Measurements from ENCODE around the gene PDCL2. TPM values are rescaled to one million over a fixed set of nuclear protein-coding genes. Genes with fewer than 3 reads are reported as not detected.

Gene PDCL2
- total RNA-seq, 1 donor = not detected

- TF ChIP-seq, protein P1, sequence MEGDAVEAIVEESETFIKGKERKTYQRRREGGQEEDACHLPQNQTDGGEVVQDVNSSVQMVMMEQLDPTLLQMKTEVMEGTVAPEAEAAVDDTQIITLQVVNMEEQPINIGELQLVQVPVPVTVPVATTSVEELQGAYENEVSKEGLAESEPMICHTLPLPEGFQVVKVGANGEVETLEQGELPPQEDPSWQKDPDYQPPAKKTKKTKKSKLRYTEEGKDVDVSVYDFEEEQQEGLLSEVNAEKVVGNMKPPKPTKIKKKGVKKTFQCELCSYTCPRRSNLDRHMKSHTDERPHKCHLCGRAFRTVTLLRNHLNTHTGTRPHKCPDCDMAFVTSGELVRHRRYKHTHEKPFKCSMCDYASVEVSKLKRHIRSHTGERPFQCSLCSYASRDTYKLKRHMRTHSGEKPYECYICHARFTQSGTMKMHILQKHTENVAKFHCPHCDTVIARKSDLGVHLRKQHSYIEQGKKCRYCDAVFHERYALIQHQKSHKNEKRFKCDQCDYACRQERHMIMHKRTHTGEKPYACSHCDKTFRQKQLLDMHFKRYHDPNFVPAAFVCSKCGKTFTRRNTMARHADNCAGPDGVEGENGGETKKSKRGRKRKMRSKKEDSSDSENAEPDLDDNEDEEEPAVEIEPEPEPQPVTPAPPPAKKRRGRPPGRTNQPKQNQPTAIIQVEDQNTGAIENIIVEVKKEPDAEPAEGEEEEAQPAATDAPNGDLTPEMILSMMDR (IDR thresholded peaks at IDR 0.05; ENCODE audit: insufficient read depth, low read depth, low read length) = no peak
- DNase-seq (ENCODE audit: low read depth) = no peak
- H3K4me3 ChIP-seq (ENCODE audit: low read depth, low read length) = no peak overlapping the region
These were observed 48.2 kb downstream of the PDCL2 start for GRCh38 chr4:55543858-55544257.

DNA sequence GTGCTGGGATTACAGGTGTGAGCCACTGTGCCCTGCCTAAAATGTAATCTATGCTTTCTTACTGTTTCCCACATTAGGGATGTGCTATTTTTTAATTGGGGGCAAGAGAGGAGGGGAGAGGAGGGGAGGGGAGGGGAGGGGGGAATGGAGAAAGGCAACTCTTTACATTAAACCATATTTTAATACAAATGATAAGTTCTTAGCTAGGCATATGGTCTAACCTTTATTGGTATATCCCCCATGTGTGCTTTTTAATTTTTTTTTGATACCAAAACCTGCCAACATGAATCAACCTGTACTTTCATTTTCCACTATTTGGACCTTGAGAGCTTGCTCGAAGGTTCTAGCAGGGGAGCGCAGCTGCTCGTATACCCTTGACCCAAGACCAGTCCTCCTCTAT lies 51.8 kb downstream of the PDCL2 start:
- TF ChIP-seq, protein P1 (IDR thresholded peaks at IDR 0.05; ENCODE audit: insufficient read depth, low read depth, low read length) = no peak
- DNase-seq (ENCODE audit: low read depth) = no peak
- no peak overlapping the region for H3K4me3 ChIP-seq (ENCODE audit: low read depth, low read length)

DNA sequence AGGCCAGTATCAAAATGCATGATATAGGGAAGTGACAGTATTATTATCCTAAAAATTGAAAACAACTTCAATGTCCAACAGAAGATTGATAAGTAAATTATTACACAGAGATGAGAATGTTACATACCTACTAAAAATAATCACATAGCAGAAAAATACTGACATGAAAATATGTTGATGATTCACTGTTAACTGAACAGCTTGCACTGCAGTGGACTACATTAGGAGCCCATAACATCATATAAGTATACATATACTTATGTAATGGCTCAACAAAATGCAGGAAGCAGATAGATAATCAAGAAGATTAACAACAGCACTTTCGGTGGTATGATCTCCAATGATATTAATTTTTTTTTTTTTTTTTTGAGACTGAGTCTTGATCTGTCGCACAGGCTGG lies 52.4 kb downstream of the PDCL2 start:
- DNase-seq (ENCODE audit: low read depth) = no peak
- H3K4me3 ChIP-seq (ENCODE audit: low read depth, low read length) = no peak overlapping the region
- TF ChIP-seq, protein P1 (IDR thresholded peaks at IDR 0.05; ENCODE audit: insufficient read depth, low read depth, low read length) = no peak

- DNase-seq (ENCODE audit: low read depth) = no peak
- H3K4me3 ChIP-seq (ENCODE audit: low read depth, low read length) = no peak overlapping the region
- TF ChIP-seq, protein P1 (IDR thresholded peaks at IDR 0.05; ENCODE audit: insufficient read depth, low read depth, low read length) = no peak
These were observed 53.5 kb downstream of the PDCL2 start for GRCh38 chr4:55538531-55538930.

DNA sequence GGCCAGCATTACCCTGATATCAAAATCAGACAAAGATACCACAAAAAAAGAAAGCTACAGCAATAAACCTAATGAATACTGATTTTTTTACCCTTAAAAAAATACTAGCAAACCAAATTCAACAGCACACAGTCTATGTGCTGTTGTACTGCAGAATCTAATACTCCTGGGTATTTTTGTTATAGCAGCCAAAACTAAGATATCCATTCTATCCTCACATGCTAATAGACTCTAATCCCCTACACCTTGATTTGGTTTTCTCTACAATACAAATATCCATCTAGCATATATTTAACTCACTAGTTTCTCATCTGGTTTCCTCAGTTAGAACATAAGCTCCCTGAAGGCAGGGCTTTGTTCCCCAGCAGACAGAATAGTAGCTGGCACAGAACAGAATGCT lies 57.7 kb downstream of the PDCL2 start:
- TF ChIP-seq, protein P1 (IDR thresholded peaks at IDR 0.05; ENCODE audit: insufficient read depth, low read depth, low read length) = no peak
- no peak for DNase-seq (ENCODE audit: low read depth)
- no peak overlapping the region for H3K4me3 ChIP-seq (ENCODE audit: low read depth, low read length)

DNA sequence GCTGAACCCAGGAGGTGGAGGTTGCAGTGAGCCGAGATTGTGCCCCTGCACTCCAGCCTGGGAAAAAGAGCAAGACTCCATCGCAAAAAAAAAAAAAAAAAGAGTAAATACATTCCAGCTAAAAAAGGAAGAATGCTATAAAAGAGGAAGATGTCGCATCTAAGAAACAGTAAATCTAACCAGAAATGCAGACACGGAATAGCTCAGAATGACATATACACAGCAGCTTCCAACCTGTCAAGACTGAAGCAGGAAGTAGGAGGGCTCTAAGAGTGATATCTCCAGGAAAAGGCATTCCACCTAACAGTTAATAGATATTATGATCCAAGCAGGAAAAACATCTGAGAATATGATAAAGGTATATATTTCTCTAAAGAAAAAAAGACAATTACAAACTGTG lies 61.4 kb downstream of the PDCL2 start:
- TF ChIP-seq, protein P1 (IDR thresholded peaks at IDR 0.05; ENCODE audit: insufficient read depth, low read depth, low read length) = no peak
- DNase-seq (ENCODE audit: low read depth) = no peak

DNA sequence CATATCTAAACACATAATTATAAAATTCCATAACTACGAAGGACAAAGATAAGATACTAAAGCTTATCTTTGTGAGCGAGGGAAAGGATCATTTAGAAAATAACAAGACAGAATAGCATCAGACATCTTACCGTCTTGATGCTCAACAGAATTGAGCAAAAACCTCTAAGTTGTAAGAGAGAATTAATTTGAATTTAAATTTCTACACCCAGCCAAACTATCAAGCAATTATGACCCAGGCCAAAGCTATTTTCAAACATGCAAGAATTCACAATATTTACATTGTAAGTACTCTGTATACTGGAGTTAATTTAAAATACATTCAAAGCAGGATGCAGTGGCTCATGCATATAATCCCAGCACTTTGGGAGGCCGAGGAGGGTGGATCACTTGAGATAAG lies 61.9 kb downstream of the PDCL2 start:
- TF ChIP-seq, protein P1 (IDR thresholded peaks at IDR 0.05; ENCODE audit: insufficient read depth, low read depth, low read length) = no peak
- DNase-seq (ENCODE audit: low read depth) = no peak
- H3K4me3 ChIP-seq (ENCODE audit: low read depth, low read length) = no peak overlapping the region

More for the DNA sequence above, 61.4 kb downstream of the PDCL2 start:
- no peak overlapping the region for H3K4me3 ChIP-seq (ENCODE audit: low read depth, low read length)

All from fibroblast of villous mesenchyme (primary cell).